Esophagus muscularis mucosa (tissue), 3 donors: ENCODE results near the gene CRTC1.

Experiments
- POLR2AphosphoS5 ChIP-seq, 2 donors: sonication (generic); formaldehyde crosslinking; IDR thresholded peaks; one replicate each; pipeline ENCODE4 v1.6.1; 2017; ENCODE audit warnings: antibody characterized with exemption in 2 of 2
- TF ChIP-seq, protein P1 (sequence below), 3 experiments: fragments of 200-600 bp in 2 of 3; fragments of 450-650 bp in 1 of 3; sonication (generic) in 2 of 3; IDR thresholded peaks; one replicate each; pipeline ENCODE4 v1.5.1; 2017 to 2019; ENCODE audit warnings: antibody characterized with exemption in 3 of 3, mild to moderate bottlenecking in 2 of 3, moderate library complexity in 1 of 3

DNA sequence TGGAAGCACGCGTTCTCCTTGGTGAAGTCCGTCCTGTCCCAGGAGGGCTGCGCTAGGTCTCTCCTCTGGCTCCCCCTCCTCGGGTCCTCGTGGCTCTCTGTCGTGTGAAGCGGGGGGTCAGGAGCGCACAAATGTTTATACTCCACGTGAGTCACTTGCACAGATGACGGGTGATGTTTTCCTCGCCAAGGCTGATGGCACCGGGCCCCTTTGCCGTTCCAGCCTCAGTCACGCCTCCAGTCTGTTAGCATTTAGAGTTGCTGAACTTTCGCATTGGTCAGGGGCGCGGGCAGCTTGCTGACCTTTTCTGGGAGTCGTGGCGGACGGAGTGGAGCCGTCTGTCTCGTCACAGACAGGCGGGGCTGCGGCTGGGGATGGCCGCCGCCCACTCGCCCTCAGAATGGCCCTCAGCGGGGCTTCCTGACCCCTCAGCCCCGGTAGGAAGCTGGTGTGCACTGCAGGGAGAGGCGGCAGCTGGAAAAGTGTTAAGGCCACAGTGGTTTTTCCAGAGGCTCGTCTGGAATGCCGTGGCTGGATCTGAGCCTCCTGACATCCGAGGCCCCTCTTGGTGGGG lies 32.9 kb upstream of the CRTC1 start:
- TF ChIP-seq, protein P1, sequence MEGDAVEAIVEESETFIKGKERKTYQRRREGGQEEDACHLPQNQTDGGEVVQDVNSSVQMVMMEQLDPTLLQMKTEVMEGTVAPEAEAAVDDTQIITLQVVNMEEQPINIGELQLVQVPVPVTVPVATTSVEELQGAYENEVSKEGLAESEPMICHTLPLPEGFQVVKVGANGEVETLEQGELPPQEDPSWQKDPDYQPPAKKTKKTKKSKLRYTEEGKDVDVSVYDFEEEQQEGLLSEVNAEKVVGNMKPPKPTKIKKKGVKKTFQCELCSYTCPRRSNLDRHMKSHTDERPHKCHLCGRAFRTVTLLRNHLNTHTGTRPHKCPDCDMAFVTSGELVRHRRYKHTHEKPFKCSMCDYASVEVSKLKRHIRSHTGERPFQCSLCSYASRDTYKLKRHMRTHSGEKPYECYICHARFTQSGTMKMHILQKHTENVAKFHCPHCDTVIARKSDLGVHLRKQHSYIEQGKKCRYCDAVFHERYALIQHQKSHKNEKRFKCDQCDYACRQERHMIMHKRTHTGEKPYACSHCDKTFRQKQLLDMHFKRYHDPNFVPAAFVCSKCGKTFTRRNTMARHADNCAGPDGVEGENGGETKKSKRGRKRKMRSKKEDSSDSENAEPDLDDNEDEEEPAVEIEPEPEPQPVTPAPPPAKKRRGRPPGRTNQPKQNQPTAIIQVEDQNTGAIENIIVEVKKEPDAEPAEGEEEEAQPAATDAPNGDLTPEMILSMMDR (IDR thresholded peaks at IDR 0.05), result no peak
- peak; percentile 73 to 78 for TF ChIP-seq POLR2AphosphoS5 (IDR thresholded peaks at IDR 0.05)
